Thoracic aorta (tissue), 2 donors: ENCODE data around the gene MID1. TPM values are rescaled to one million over a fixed set of nuclear protein-coding genes. Genes with fewer than 3 reads are reported as not detected.

Experiments
- ATAC-seq: fragments of 150-250 bp; one replicate; pipeline ENCODE4 v1.8.0; 2017; ENCODE audit warnings: low read depth; ENCODE audit not compliant: insufficient number of reproducible peaks, low FRiP score
- DNase-seq: peaks from one replicate; pipeline ENCODE4 v3.0.0-alpha.2; 2020; ENCODE audit warnings: low spot score
- H3K27ac ChIP-seq, 2 donors: fragments of 200-600 bp; sonication (generic); 1 replicate in 1 of 2; 2 replicates in 1 of 2; pipeline ENCODE4 v1.5.1; 2016; ENCODE audit warnings: mild to moderate bottlenecking in 2 of 2, moderate library complexity in 2 of 2
- H3K27me3 ChIP-seq: fragments of 200-600 bp; sonication (generic); replicated peaks from 2 replicates; pipeline ENCODE4 v1.6.0; 2016; ENCODE audit warnings: mild to moderate bottlenecking; ENCODE audit not compliant: insufficient read depth
- H3K36me3 ChIP-seq: fragments of 200-600 bp; sonication (generic); one replicate; pipeline ENCODE4 v1.5.1; 2016
- H3K4me1 ChIP-seq, 2 donors: fragments of 200-600 bp; sonication (generic); 1 replicate in 1 of 2; 2 replicates in 1 of 2; pipeline versions ENCODE4 v1.5.1 to v1.6.0; 2016; ENCODE audit warnings: low read depth in 2 of 2, mild to moderate bottlenecking in 1 of 2; ENCODE audit not compliant: control insufficient read depth in 1 of 2
- H3K4me3 ChIP-seq: fragments of 200-600 bp; sonication (generic); 2 replicates; pipeline ENCODE4 v1.5.1; 2016; ENCODE audit warnings: mild to moderate bottlenecking
- H3K9me3 ChIP-seq: fragments of 200-600 bp; sonication (generic); 2 replicates; pipeline ENCODE4 v1.5.1; 2016
- CTCF ChIP-seq: fragments of 200-600 bp; sonication (generic); IDR thresholded peaks from one replicate; pipeline ENCODE4 v1.5.1; 2019; ENCODE audit warnings: antibody characterized with exemption
- total RNA-seq, 2 donors: library from RNA; depleted of rRNA; stranded (reverse); fragments of >200 nt; gene quantifications; one replicate each; pipeline versions ENCODE4 v1.1.0 to v1.2.3, GENCODE V29; 2016

The MID1 gene
- total RNA-seq, 2 donors from 2014 or later, result 37.0 to 37.7 TPM

- no peaks in the 10 kb centered on the region for H3K9me3 ChIP-seq
- no peaks in the 10 kb centered on the region for H3K27me3 ChIP-seq
- H3K4me1 ChIP-seq, result no peaks in the 10 kb centered on the region
- DNase-seq (no peak), ATAC-seq (no peak)
- H3K27ac ChIP-seq, result no peak overlapping the region
- no peak for TF ChIP-seq CTCF
- H3K4me3 ChIP-seq, result no peak overlapping the region
- H3K36me3 ChIP-seq, result no peaks in the 10 kb centered on the region
These were observed 224.7 kb downstream of the MID1 start for GRCh38 chrX:10395643-10396042.
